Measurements from ENCODE around the gene APBA1. TPM values are rescaled to one million over a fixed set of nuclear protein-coding genes. Genes with fewer than 3 reads are reported as not detected.

APBA1 gene
- total and polyA plus RNA-seq, 12 donors = 0.66 to 5.7 (median 2.5) TPM

DNA sequence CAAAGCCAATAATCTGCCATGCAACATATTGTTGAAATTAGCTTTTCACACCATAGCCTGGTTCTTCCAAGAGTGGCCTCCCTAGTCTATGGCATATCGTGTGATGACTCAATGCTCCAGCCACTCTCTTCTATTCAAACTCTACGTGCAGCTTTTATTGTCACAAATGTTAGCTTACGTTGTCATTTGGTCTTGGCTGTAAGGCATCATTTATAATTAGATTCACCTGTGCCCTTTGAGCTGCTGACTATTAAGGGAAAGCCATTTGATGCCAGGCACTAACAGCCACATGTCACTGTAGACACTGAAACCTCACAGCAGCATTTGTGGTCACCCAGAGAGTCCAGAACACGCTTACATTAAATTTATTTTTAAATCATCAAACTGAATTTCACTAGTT lies 66.8 kb downstream of the APBA1 start:
- Histone ChIP-seq H3K4me3 (no peak overlapping the region), H3K9me3 (no peaks in the 10 kb centered on the region), H3K36me3 (no peaks in the 10 kb centered on the region), H3K4me1 (peaks cover 0 to 10% (median 0%) of the 10 kb centered on the region in 9 donors), H3K27me3 (no peaks in the 10 kb centered on the region), H3K27ac (no peak overlapping the region)
- 53 to 65% methylated on average over 4 of the region's 4 CpGs for WGBS, 2 donors
- TF ChIP-seq, protein P1, sequence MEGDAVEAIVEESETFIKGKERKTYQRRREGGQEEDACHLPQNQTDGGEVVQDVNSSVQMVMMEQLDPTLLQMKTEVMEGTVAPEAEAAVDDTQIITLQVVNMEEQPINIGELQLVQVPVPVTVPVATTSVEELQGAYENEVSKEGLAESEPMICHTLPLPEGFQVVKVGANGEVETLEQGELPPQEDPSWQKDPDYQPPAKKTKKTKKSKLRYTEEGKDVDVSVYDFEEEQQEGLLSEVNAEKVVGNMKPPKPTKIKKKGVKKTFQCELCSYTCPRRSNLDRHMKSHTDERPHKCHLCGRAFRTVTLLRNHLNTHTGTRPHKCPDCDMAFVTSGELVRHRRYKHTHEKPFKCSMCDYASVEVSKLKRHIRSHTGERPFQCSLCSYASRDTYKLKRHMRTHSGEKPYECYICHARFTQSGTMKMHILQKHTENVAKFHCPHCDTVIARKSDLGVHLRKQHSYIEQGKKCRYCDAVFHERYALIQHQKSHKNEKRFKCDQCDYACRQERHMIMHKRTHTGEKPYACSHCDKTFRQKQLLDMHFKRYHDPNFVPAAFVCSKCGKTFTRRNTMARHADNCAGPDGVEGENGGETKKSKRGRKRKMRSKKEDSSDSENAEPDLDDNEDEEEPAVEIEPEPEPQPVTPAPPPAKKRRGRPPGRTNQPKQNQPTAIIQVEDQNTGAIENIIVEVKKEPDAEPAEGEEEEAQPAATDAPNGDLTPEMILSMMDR (IDR thresholded peaks at IDR 0.05) = no peak
- intact Hi-C loops (cut with DNase I) = loop anchor here in 1 of 10 donors (1.0 kb wide), 1 partner anchor 12 kb away; no protein-coding TSS in a partner anchor
- no peak for DNase-seq
- peak in 1 of 8 donors; percentile 58 for ATAC-seq

DNA sequence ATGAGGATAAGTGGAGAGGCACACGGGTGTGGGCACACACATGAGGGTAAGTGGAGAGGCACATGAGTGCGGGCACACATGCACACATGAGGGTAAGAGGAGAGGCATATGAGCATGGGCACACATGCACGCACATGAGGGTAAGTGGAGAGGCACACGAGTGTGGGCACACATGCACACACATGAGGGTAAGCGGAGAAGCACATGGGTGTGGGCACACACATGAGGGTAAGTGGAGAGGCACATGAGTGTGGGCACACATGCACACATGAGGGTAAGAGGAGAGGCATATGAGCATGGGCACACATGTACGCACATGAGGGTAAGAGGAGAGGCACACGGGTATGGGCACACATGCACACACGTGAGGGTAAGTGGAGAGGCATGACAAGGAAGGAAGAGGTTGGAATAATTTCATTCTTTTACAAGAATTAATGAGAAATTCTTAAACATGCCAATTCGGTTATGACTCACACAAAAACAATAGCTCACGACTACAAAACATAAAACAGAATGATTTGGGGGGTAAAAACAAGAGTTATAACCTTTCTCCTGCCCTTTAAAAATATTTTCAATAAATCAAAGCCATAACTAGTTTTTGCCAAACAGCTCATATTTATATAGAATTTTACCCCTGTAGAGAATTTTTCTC lies 67.5 kb downstream of the APBA1 start:
- DNase-seq (no peak), ATAC-seq (no peak)
- Histone ChIP-seq H3K27me3 (no peaks in the 10 kb centered on the region), H3K36me3 (no peaks in the 10 kb centered on the region), H3K9me3 (no peaks in the 10 kb centered on the region), H3K27ac (no peak overlapping the region), H3K4me1 (peaks cover 0 to 10% (median 0%) of the 10 kb centered on the region in 9 donors), H3K4me3 (no peak overlapping the region)
- intact Hi-C loops (cut with DNase I) = loop anchor here in 1 of 10 donors (1.0 kb wide), 1 partner anchor 11 kb away; no protein-coding TSS in a partner anchor
- TF ChIP-seq, protein P1 (IDR thresholded peaks at IDR 0.05) = no peak
- 91 to 94% methylated on average over 10 of the region's 10 CpGs for WGBS, 2 donors

DNA sequence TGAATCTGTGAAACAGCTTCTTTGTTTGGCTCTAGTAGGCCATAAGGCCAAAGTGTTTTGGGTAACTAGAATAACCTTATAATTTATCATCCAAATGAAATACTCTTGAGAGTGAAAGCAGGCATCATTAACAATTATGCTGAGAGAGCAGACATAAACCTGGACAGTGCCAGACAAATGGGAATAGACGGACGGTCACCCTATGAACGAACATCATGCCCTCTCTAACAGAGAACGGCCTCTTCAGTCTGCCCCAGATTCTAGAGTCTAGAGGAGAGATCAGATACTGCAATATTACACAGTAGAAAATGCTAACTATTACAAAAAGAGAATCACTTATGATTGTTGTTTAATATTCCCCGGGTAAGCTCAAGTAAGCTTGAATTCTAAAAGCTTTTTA lies 68.5 kb downstream of the APBA1 start:
- H3K4me3 ChIP-seq = no peak overlapping the region
- intact Hi-C loops (cut with DNase I) = no loop called here
- ATAC-seq (no peak), DNase-seq (no peak)
- H3K9me3 ChIP-seq = no peaks in the 10 kb centered on the region
- H3K4me1 ChIP-seq = peaks cover 0 to 10% (median 0%) of the 10 kb centered on the region in 9 donors
- H3K27me3 ChIP-seq = no peaks in the 10 kb centered on the region
- WGBS, 2 donors = 90 to 95% methylated on average over 5 of the region's 5 CpGs
- no peaks in the 10 kb centered on the region for H3K36me3 ChIP-seq
- TF ChIP-seq, protein P1 (IDR thresholded peaks at IDR 0.05) = no peak
- no peak overlapping the region for H3K27ac ChIP-seq

DNA sequence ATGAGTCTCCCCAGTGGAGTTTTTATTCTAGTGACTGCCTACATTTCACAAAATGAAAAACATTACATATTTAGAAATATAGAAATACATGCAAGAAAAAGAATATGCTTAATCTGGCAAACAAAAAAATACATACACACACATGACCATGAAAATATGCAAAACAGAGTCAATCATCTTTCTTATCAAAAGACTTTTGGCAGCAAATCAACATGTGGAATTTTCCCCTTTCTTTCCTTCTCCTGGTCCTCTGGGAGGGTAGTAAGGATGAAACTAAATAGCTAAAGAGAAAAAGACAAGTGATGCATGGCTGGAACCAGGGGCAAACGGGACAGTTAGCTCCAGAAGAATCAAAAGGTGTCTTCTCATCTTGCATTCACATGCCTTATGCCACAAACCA lies 69.4 kb downstream of the APBA1 start:
- Histone ChIP-seq H3K4me1 (peaks cover 0 to 10% (median 0%) of the 10 kb centered on the region in 9 donors), H3K27me3 (no peaks in the 10 kb centered on the region), H3K9me3 (no peaks in the 10 kb centered on the region), H3K27ac (no peak overlapping the region), H3K4me3 (no peak overlapping the region), H3K36me3 (no peaks in the 10 kb centered on the region)
- DNase-seq = no peak
- TF ChIP-seq, protein P1 (IDR thresholded peaks at IDR 0.05) = no peak
- no peak for ATAC-seq
- WGBS, 2 donors = 61 to 73% methylated on average over 1 of the region's 1 CpG
- intact Hi-C loops (cut with DNase I) = no loop called here
